Activated CD8-positive, alpha-beta memory T cell treated with anti-CD3 and anti-CD28 coated beads, Interleukin-2, amount 50 U/mL, for 1 hour (primary cell): Measurements from ENCODE around the gene NEK4.
"Not testable (repeated sequence)": the region's sequence is repeated elsewhere in the genome, so short reads cannot be mapped to it uniquely, and the experiment has no call there.

Experiments used
- DNase-seq: peaks from one replicate; pipeline ENCODE4 v3.0.0-alpha.2; 2020; ENCODE audit errors: extremely low read depth

NEK4 gene

GRCh38 chr3:52696830-52697631 lies 73.7 kb downstream of the NEK4 start:
- no peak for DNase-seq

- DNase-seq, result no peak
These were observed 74.7 kb downstream of the NEK4 start for GRCh38 chr3:52695798-52696671.

GRCh38 chr3:52694528-52695189 lies 76.1 kb downstream of the NEK4 start:
- DNase-seq, result no peak

GRCh38 chr3:52693071-52693470 lies 77.7 kb downstream of the NEK4 start:
- DNase-seq, result no peak

- DNase-seq, result no peak
These were observed 80.2 kb downstream of the NEK4 start for GRCh38 chr3:52690560-52690959.

GRCh38 chr3:52689151-52689550 lies 81.6 kb downstream of the NEK4 start:
- no peak for DNase-seq

GRCh38 chr3:52688266-52688665 lies 82.5 kb downstream of the NEK4 start:
- no peak for DNase-seq

- peak; percentile 66 for DNase-seq
These were observed 84.7 kb downstream of the NEK4 start, which contains the start of the genes GNL3 and PBRM1 for GRCh38 chr3:52685709-52686691. GNL3 (plus strand) TSS chr3:52686032; CDS start chr3:52686093, 61 bp downstream. PBRM1 (minus strand) TSS chr3:52685913.

- no peak for DNase-seq
These were observed 85.4 kb downstream of the NEK4 start for GRCh38 chr3:52685285-52685708.

GRCh38 chr3:52684184-52684583 lies 86.6 kb downstream of the NEK4 start:
- no peak for DNase-seq

- DNase-seq, result no peak
These were observed 87.1 kb downstream of the NEK4 start for GRCh38 chr3:52683611-52684010.

- no peak for DNase-seq
These were observed 88.7 kb downstream of the NEK4 start for GRCh38 chr3:52682016-52682415.

- DNase-seq, result no peak
These were observed 89.1 kb downstream of the NEK4 start for GRCh38 chr3:52681596-52681995.

- DNase-seq, result no peak
These were observed 90.9 kb downstream of the NEK4 start for GRCh38 chr3:52679811-52680210.

- DNase-seq, result no peak
These were observed 91.6 kb downstream of the NEK4 start for GRCh38 chr3:52679199-52679538.

- no peak for DNase-seq
These were observed 92.2 kb downstream of the NEK4 start for GRCh38 chr3:52678265-52679198.

- DNase-seq, result not testable (repeated sequence)
These were observed 94.5 kb downstream of the NEK4 start for GRCh38 chr3:52676201-52676600.

GRCh38 chr3:52671676-52672075 lies 99.1 kb downstream of the NEK4 start:
- no peak for DNase-seq

GRCh38 chr3:52670621-52671521 lies 99.9 kb downstream of the NEK4 start:
- DNase-seq, result peak; percentile 7
